Keratinocyte (primary cell): ENCODE measurements around the gene PAOX. TPM values are rescaled to one million over a fixed set of nuclear protein-coding genes. Genes with fewer than 3 reads are reported as not detected.

ENCODE experiments used
- DNase-seq: peaks from one replicate; pipeline ENCODE4 v3.0.0-alpha.2; 2011; ENCODE audit warnings: low read depth, missing footprints, low spot score
- FAIRE-seq: peaks from 2 replicates; lab custom pipeline; 2011; peaks lifted over from hg19 to GRCh38; lab: Jason Lieb, UNC
- H2AFZ ChIP-seq: 2 replicates; pipeline ENCODE4 v1.6.0; 2012; ENCODE audit warnings: low read length, control low read depth, inconsistent platforms; ENCODE audit not compliant: control insufficient read depth
- H3K27ac ChIP-seq: 2 replicates; pipeline ENCODE4 v1.5.1; 2011; ENCODE audit warnings: low read length; ENCODE audit not compliant: control insufficient read depth, insufficient read depth
- H3K27me3 ChIP-seq: 3 replicates; pipeline ENCODE4 v1.6.0; 2011; ENCODE audit warnings: low read length; ENCODE audit not compliant: control insufficient read depth, insufficient read depth; ENCODE audit errors: extremely low read depth
- H3K36me3 ChIP-seq, 2 experiments: 2 replicates in 1 of 2; 3 replicates in 1 of 2; pipeline ENCODE4 v1.5.1; 2011; ENCODE audit warnings: low read length in 2 of 2, mild to moderate bottlenecking in 1 of 2; ENCODE audit not compliant: control insufficient read depth in 2 of 2, insufficient read depth in 2 of 2; ENCODE audit errors: extremely low read depth in 1 of 2
- H3K4me1 ChIP-seq: 3 replicates; pipeline ENCODE4 v1.5.1; 2011; ENCODE audit warnings: low read length; ENCODE audit not compliant: control insufficient read depth, insufficient read depth; ENCODE audit errors: extremely low read depth
- H3K4me2 ChIP-seq: 3 replicates; pipeline ENCODE4 v1.6.0; 2011; ENCODE audit warnings: low read depth, low read length; ENCODE audit not compliant: control insufficient read depth, insufficient read depth; ENCODE audit errors: extremely low read depth
- H3K4me3 ChIP-seq, 3 experiments: fragments of 200-600 bp in 1 of 3; sonication (generic) in 1 of 3; 2 replicates in 2 of 3; 3 replicates in 1 of 3; pipeline ENCODE4 v1.5.1; 2011 to 2016; ENCODE audit warnings: low read length in 3 of 3, mild to moderate bottlenecking in 3 of 3, control low read depth in 2 of 3, inconsistent platforms in 1 of 3, low read depth in 1 of 3, mixed read lengths in 1 of 3, mixed run types in 1 of 3, moderate library complexity in 1 of 3; ENCODE audit not compliant: control insufficient read depth in 2 of 3, insufficient read depth in 2 of 3; ENCODE audit errors: extremely low read depth in 1 of 3
- H3K79me2 ChIP-seq: 2 replicates; pipeline ENCODE4 v1.6.0; 2012; ENCODE audit warnings: low read length; ENCODE audit not compliant: control insufficient read depth, insufficient read depth
- H3K9ac ChIP-seq: 3 replicates; pipeline ENCODE4 v1.6.0; 2011; ENCODE audit warnings: low read length; ENCODE audit not compliant: control insufficient read depth, insufficient read depth; ENCODE audit errors: extremely low read depth
- H3K9me1 ChIP-seq: 3 replicates; pipeline ENCODE4 v1.6.0; 2011; ENCODE audit warnings: low read length; ENCODE audit not compliant: control insufficient read depth, insufficient read depth; ENCODE audit errors: extremely low read depth
- H3K9me3 ChIP-seq: 2 replicates; pipeline ENCODE4 v1.5.1; 2012; ENCODE audit warnings: low read depth, low read length; ENCODE audit not compliant: control insufficient read depth
- H4K20me1 ChIP-seq: 3 replicates; pipeline ENCODE4 v1.6.0; 2011; ENCODE audit warnings: low read length; ENCODE audit not compliant: control insufficient read depth, insufficient read depth; ENCODE audit errors: extremely low read depth
- CTCF ChIP-seq, 3 experiments: IDR thresholded peaks in 1 of 3; conservative IDR thresholded peaks in 1 of 3; optimal IDR thresholded peaks in 1 of 3; 2 replicates in 2 of 3; 3 replicates in 1 of 3; pipeline versions ENCODE3 to v1.5.1; 2011; ENCODE audit warnings: low read length in 3 of 3, mild to moderate bottlenecking in 3 of 3, moderate library complexity in 2 of 3, control low read depth in 1 of 3, inconsistent platforms in 1 of 3; ENCODE audit not compliant: insufficient read depth in 2 of 3; ENCODE audit errors: extremely low read depth in 1 of 3
- EZH2 ChIP-seq: IDR thresholded peaks from one replicate; pipeline ENCODE4 v1.6.1; 2012; ENCODE audit warnings: inconsistent platforms, mild to moderate bottlenecking, low read length, moderate library complexity
- dilution Hi-C: fragments of 300-500 bp; cut with MboI; formaldehyde crosslinking; loops from one replicate; pipeline ENCODE4 v1.7.0; 2020; ENCODE audit warnings: low sequenced_read_pairs; ENCODE audit not compliant: extremely low pct_ligation_motif_present
- polyA plus RNA-seq, 5 experiments: library from polyadenylated mRNA; depleted of rRNA in 3 of 5; stranded (reverse) in 3 of 5; stranded (forward) in 1 of 5; unstranded in 1 of 5; fragments of >200 nt; gene quantifications; 1 replicate in 1 of 5; 2 replicates in 3 of 5; 3 replicates in 1 of 5; pipeline versions ENCODE4 v1.2.1 to v1.2.3, GENCODE V29; 2011 to 2012; ENCODE audit warnings: missing spikeins in 2 of 5, low read depth in 1 of 5, low replicate concordance in 1 of 5

The PAOX gene
- polyA plus RNA-seq, 1 donor (not counting 4 experiments of a cell fraction or from before 2014, with no cell fraction given): 2.6 TPM

DNA sequence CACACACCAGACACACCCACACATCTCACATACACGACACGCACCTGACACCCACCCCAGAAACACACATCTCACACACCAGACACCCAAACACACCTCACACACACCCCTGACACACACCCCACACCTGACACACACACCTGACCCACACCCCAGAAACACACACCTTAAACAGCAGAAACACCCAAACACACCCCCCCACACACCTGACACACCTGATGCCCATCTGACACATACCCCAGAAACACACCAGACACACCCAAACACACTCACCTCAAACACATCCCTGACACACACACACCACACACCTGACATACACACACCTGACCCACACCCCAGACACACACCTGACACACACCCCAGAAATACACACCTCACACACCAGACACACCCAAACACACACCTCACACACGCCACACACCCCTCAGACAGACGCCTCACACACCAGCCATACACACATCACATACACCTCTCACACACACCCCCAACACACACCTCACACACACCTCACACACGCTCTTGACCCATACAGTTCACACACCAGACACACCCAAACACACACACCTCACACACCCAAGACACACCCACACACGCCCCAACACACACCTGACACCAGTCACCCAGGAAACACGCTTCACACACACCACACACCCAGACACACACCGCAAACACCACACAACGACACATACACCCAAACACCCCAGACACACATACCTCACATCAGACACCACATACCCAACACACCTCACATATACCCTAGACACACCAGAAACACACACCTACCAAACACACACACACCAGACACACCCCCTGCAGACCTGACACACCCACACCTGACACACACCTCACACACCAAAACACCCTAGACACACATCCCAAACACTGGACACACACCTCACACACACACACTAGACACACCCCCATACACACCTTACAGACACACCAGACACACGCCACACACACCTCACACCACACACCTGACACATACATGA lies 40.7 kb upstream of the PAOX start:
- Histone ChIP-seq H2AFZ (no peak overlapping the region), H3K9ac (no peak overlapping the region), H3K27me3 (peaks cover 45% of the 10 kb centered on the region), H3K4me1 (no peaks in the 10 kb centered on the region), H3K36me3 (no peaks in the 10 kb centered on the region), H3K27ac (no peak overlapping the region), H3K4me3 (no peak overlapping the region), H3K4me2 (no peak overlapping the region), H3K79me2 (no peaks in the 10 kb centered on the region), H3K9me1 (no peaks in the 10 kb centered on the region), H3K9me3 (no peaks in the 10 kb centered on the region), H4K20me1 (no peaks in the 10 kb centered on the region)
- FAIRE-seq: no peak
- DNase-seq: no peak
- no peak for TF ChIP-seq EZH2
- no peak for TF ChIP-seq CTCF (optimal IDR thresholded peaks at IDR 0.05 in 1 of 3, IDR thresholded peaks at IDR 0.05 in 1 of 3, conservative IDR thresholded peaks at IDR 0.05 in 1 of 3; ENCODE audit: extremely low read depth in 1 of 3, insufficient read depth in 2 of 3, low read length in 3 of 3)
- dilution Hi-C loops: no loop called here

- H3K27me3 ChIP-seq: peaks cover 36% of the 10 kb centered on the region
- no peaks in the 10 kb centered on the region for H3K79me2 ChIP-seq
- dilution Hi-C loops: no loop called here
- H3K9ac ChIP-seq: no peak overlapping the region
- TF ChIP-seq EZH2 (no peak), CTCF (optimal IDR thresholded peaks at IDR 0.05 in 1 of 3, IDR thresholded peaks at IDR 0.05 in 1 of 3, conservative IDR thresholded peaks at IDR 0.05 in 1 of 3; ENCODE audit: extremely low read depth in 1 of 3, insufficient read depth in 2 of 3, low read length in 3 of 3) (no peak)
- no peak overlapping the region for H3K4me3 ChIP-seq
- H4K20me1 ChIP-seq: no peaks in the 10 kb centered on the region
- no peak overlapping the region for H3K27ac ChIP-seq
- FAIRE-seq (no peak), DNase-seq (no peak)
- no peaks in the 10 kb centered on the region for H3K4me1 ChIP-seq
- no peak overlapping the region for H3K4me2 ChIP-seq
- no peak overlapping the region for H2AFZ ChIP-seq
- no peaks in the 10 kb centered on the region for H3K9me3 ChIP-seq
- no peaks in the 10 kb centered on the region for H3K36me3 ChIP-seq
- no peaks in the 10 kb centered on the region for H3K9me1 ChIP-seq
Observed at GRCh38 chr10:133339708-133340380, 39.2 kb upstream of the PAOX start.
